Measurements from ENCODE around the gene CLEC16A.

The CLEC16A gene

GRCh38 chr16:11126399-11127054 lies 182.2 kb downstream of the CLEC16A start:
- H3K9ac ChIP-seq: no peak overlapping the region
- peaks cover 87% of the 10 kb centered on the region for H3K36me3 ChIP-seq
- no peak for TF ChIP-seq Cebpa-rat (IDR thresholded peaks at IDR 0.05)
- no peak overlapping the region for H3K4me2 ChIP-seq
- H3K27ac ChIP-seq: no peak overlapping the region
- no peaks in the 10 kb centered on the region for H3K27me3 ChIP-seq
- H4K20me1 ChIP-seq: no peaks in the 10 kb centered on the region
- H3K4me1 ChIP-seq: peaks cover 8% of the 10 kb centered on the region; the same call in 1 of the 2 replicates
- no peaks in the 10 kb centered on the region for H3K9me3 ChIP-seq
- no peak overlapping the region for H3K4me3 ChIP-seq

- no peak overlapping the region for H3K4me3 ChIP-seq
- H3K9ac ChIP-seq: no peak overlapping the region
- H3K36me3 ChIP-seq: peaks cover 80% of the 10 kb centered on the region
- H3K4me1 ChIP-seq: peaks cover 8% of the 10 kb centered on the region; the same call in 1 of the 2 replicates
- H3K27ac ChIP-seq: no peak overlapping the region
- no peaks in the 10 kb centered on the region for H4K20me1 ChIP-seq
- H3K4me2 ChIP-seq: no peak overlapping the region
- no peaks in the 10 kb centered on the region for H3K9me3 ChIP-seq
- H3K27me3 ChIP-seq: no peaks in the 10 kb centered on the region
- TF ChIP-seq Cebpa-rat (IDR thresholded peaks at IDR 0.05): no peak
These were observed 183.3 kb downstream of the CLEC16A start for GRCh38 chr16:11127610-11128195.

GRCh38 chr16:11128211-11129141 lies 184.1 kb downstream of the CLEC16A start:
- Histone ChIP-seq H3K9ac (no peak overlapping the region), H3K36me3 (peaks cover 79% of the 10 kb centered on the region), H3K27ac (no peak overlapping the region), H3K27me3 (no peaks in the 10 kb centered on the region), H3K4me3 (no peak overlapping the region), H3K4me1 (peaks cover 8% of the 10 kb centered on the region; the same call in 1 of the 2 replicates), H3K9me3 (no peaks in the 10 kb centered on the region), H3K4me2 (no peak overlapping the region), H4K20me1 (no peaks in the 10 kb centered on the region)
- peak; percentile 33; the same call in 1 of the 2 replicates for TF ChIP-seq Cebpa-rat (IDR thresholded peaks at IDR 0.05)

- Histone ChIP-seq H3K4me2 (no peak overlapping the region), H3K9me3 (no peaks in the 10 kb centered on the region), H3K4me1 (peaks cover 8% of the 10 kb centered on the region; the same call in 1 of the 2 replicates), H3K27me3 (no peaks in the 10 kb centered on the region), H3K4me3 (no peak overlapping the region), H3K36me3 (peaks cover 75% of the 10 kb centered on the region), H3K27ac (no peak overlapping the region), H3K9ac (no peak overlapping the region), H4K20me1 (no peaks in the 10 kb centered on the region)
- TF ChIP-seq Cebpa-rat (IDR thresholded peaks at IDR 0.05): no peak
These were observed 185.0 kb downstream of the CLEC16A start for GRCh38 chr16:11129378-11129781.

GRCh38 chr16:11130978-11131665 lies 186.8 kb downstream of the CLEC16A start:
- Histone ChIP-seq H3K36me3 (peaks cover 74% of the 10 kb centered on the region), H3K27ac (no peak overlapping the region), H3K27me3 (no peaks in the 10 kb centered on the region), H3K4me1 (peaks cover 8% of the 10 kb centered on the region; the same call in 1 of the 2 replicates), H3K4me2 (no peak overlapping the region), H4K20me1 (no peaks in the 10 kb centered on the region), H3K4me3 (no peak overlapping the region), H3K9ac (no peak overlapping the region), H3K9me3 (no peaks in the 10 kb centered on the region)
- no peak for TF ChIP-seq Cebpa-rat (IDR thresholded peaks at IDR 0.05)

GRCh38 chr16:11131706-11132105 lies 187.3 kb downstream of the CLEC16A start:
- TF ChIP-seq Cebpa-rat (IDR thresholded peaks at IDR 0.05): no peak
- Histone ChIP-seq H3K4me2 (no peak overlapping the region), H3K36me3 (peaks cover 74% of the 10 kb centered on the region), H3K27me3 (no peaks in the 10 kb centered on the region), H3K9me3 (no peaks in the 10 kb centered on the region), H3K9ac (no peak overlapping the region), H3K27ac (no peak overlapping the region), H3K4me1 (peaks cover 11% of the 10 kb centered on the region; the same call in 1 of the 2 replicates), H3K4me3 (no peak overlapping the region), H4K20me1 (no peaks in the 10 kb centered on the region)

- no peak overlapping the region for H3K4me2 ChIP-seq
- H3K9me3 ChIP-seq: no peaks in the 10 kb centered on the region
- no peak overlapping the region for H3K9ac ChIP-seq
- H3K4me1 ChIP-seq: peaks cover 25% of the 10 kb centered on the region
- no peak overlapping the region for H3K27ac ChIP-seq
- no peak for TF ChIP-seq Cebpa-rat (IDR thresholded peaks at IDR 0.05)
- H3K36me3 ChIP-seq: peaks cover 63% of the 10 kb centered on the region
- no peak overlapping the region for H3K4me3 ChIP-seq
- H4K20me1 ChIP-seq: no peaks in the 10 kb centered on the region
- no peaks in the 10 kb centered on the region for H3K27me3 ChIP-seq
These were observed 189.1 kb downstream of the CLEC16A start for GRCh38 chr16:11133344-11133943.

GRCh38 chr16:11134722-11135463 lies 190.5 kb downstream of the CLEC16A start:
- H4K20me1 ChIP-seq: no peaks in the 10 kb centered on the region
- no peak overlapping the region for H3K27ac ChIP-seq
- H3K9me3 ChIP-seq: no peaks in the 10 kb centered on the region
- no peak for TF ChIP-seq Cebpa-rat (IDR thresholded peaks at IDR 0.05)
- H3K36me3 ChIP-seq: peaks cover 64% of the 10 kb centered on the region
- no peak overlapping the region for H3K4me2 ChIP-seq
- peaks cover 38% of the 10 kb centered on the region for H3K4me1 ChIP-seq
- no peaks in the 10 kb centered on the region for H3K27me3 ChIP-seq
- H3K9ac ChIP-seq: no peak overlapping the region
- H3K4me3 ChIP-seq: no peak overlapping the region

Data from BLaER1 (cell line).